Activated CD8-positive, alpha-beta T cell treated with anti-CD3 and anti-CD28 coated beads, Interleukin-2, amount 10 ng/mL, durations not matched to agents 7 days and 5 days (primary cell): ENCODE data around the gene DACT2. TPM values are rescaled to one million over a fixed set of nuclear protein-coding genes. Genes with fewer than 3 reads are reported as not detected.

Experiments
- ATAC-seq: fragments of 150-1000 bp; cut with Tn5 transposase; one replicate; pipeline ENCODE4 v1.10.0; 2021; ENCODE audit warnings: moderate library complexity
- CTCF ChIA-PET: fragments of 350-600 bp; sonication (Branson Sonifier 250); formaldehyde crosslinking; loops from one replicate; lab custom pipeline; 2021; ENCODE audit warnings: antibody characterized with exemption; lab: Charles Lee
- POLR2A ChIA-PET: fragments of 350-600 bp; sonication (Branson Sonifier 250); formaldehyde crosslinking; loops from one replicate; lab custom pipeline; 2021; ENCODE audit warnings: antibody characterized with exemption; lab: Charles Lee
- DNase-seq: peaks from one replicate; pipeline ENCODE4 v3.0.0-alpha.2; 2020
- H3K27ac Mint-ChIP-seq: one replicate; pipeline ENCODE4 v1.8.0; 2021; ENCODE audit warnings: mild to moderate bottlenecking, mixed read lengths
- H3K27me3 Mint-ChIP-seq: one replicate; pipeline ENCODE4 v1.8.0; 2021; ENCODE audit warnings: low read depth, mixed read lengths
- H3K36me3 Mint-ChIP-seq: one replicate; pipeline ENCODE4 v1.8.0; 2021; ENCODE audit warnings: low read depth, mixed read lengths
- H3K4me1 Mint-ChIP-seq: one replicate; pipeline ENCODE4 v1.8.0; 2021; ENCODE audit warnings: low read depth, mixed read lengths
- H3K4me3 Mint-ChIP-seq: one replicate; pipeline ENCODE4 v1.8.0; 2021; ENCODE audit warnings: mild to moderate bottlenecking, mixed read lengths
- H3K9me3 Mint-ChIP-seq: one replicate; pipeline ENCODE4 v1.8.0; 2022; ENCODE audit warnings: mixed read lengths; ENCODE audit not compliant: insufficient read depth
- total RNA-seq, 2 experiments: library from RNA; stranded (reverse); gene quantifications; one replicate each; pipeline ENCODE4 v1.2.3, GENCODE V29; 2021

The DACT2 gene
- total RNA-seq, 2 experiments from 2014 or later = not detected

GRCh38 chr6:168347053-168347452, 27.5 kb upstream of the DACT2 start:
- Mint-ChIP-seq H3K36me3 (no peaks in the 10 kb centered on the region), H3K27ac (no peak overlapping the region), H3K4me3 (no peak overlapping the region), H3K9me3 (no peaks in the 10 kb centered on the region), H3K4me1 (no peaks in the 10 kb centered on the region), H3K27me3 (peaks cover 4% of the 10 kb centered on the region)
- ATAC-seq (no peak), DNase-seq (no peak)
- ChIA-PET CTCF (no interaction called here), POLR2A (no interaction called here)

GRCh38 chr6:168345896-168346754, 26.5 kb upstream of the DACT2 start:
- H3K27me3 Mint-ChIP-seq = peaks cover 4% of the 10 kb centered on the region
- H3K36me3 Mint-ChIP-seq = no peaks in the 10 kb centered on the region
- POLR2A ChIA-PET = no interaction called here
- DNase-seq (no peak), ATAC-seq (no peak)
- no peak overlapping the region for H3K4me3 Mint-ChIP-seq
- CTCF ChIA-PET = no interaction called here
- H3K4me1 Mint-ChIP-seq = no peaks in the 10 kb centered on the region
- no peaks in the 10 kb centered on the region for H3K9me3 Mint-ChIP-seq
- H3K27ac Mint-ChIP-seq = no peak overlapping the region

- H3K27me3 Mint-ChIP-seq = peaks cover 2% of the 10 kb centered on the region
- POLR2A ChIA-PET = no interaction called here
- DNase-seq (no peak), ATAC-seq (no peak)
- H3K4me3 Mint-ChIP-seq = no peak overlapping the region
- CTCF ChIA-PET = no interaction called here
- H3K36me3 Mint-ChIP-seq = no peaks in the 10 kb centered on the region
- H3K4me1 Mint-ChIP-seq = no peaks in the 10 kb centered on the region
- H3K9me3 Mint-ChIP-seq = no peaks in the 10 kb centered on the region
- H3K27ac Mint-ChIP-seq = no peak overlapping the region
Observed at GRCh38 chr6:168345266-168345665, 25.7 kb upstream of the DACT2 start.

- DNase-seq (no peak), ATAC-seq (no peak)
- Mint-ChIP-seq H3K4me3 (no peak overlapping the region), H3K4me1 (no peaks in the 10 kb centered on the region), H3K9me3 (no peaks in the 10 kb centered on the region), H3K36me3 (no peaks in the 10 kb centered on the region), H3K27me3 (no peaks in the 10 kb centered on the region), H3K27ac (no peak overlapping the region)
- ChIA-PET CTCF (no interaction called here), POLR2A (no interaction called here)
Observed at GRCh38 chr6:168344338-168344737, 24.8 kb upstream of the DACT2 start.

- Mint-ChIP-seq H3K27ac (no peak overlapping the region), H3K27me3 (no peaks in the 10 kb centered on the region), H3K4me3 (no peak overlapping the region), H3K4me1 (no peaks in the 10 kb centered on the region), H3K9me3 (no peaks in the 10 kb centered on the region), H3K36me3 (no peaks in the 10 kb centered on the region)
- ChIA-PET POLR2A (no interaction called here), CTCF (no interaction called here)
- no peak for DNase-seq
- no peak for ATAC-seq
Observed at GRCh38 chr6:168343239-168344150, 23.9 kb upstream of the DACT2 start.

GRCh38 chr6:168342636-168343035, 23.1 kb upstream of the DACT2 start:
- DNase-seq (no peak), ATAC-seq (no peak)
- CTCF ChIA-PET = no interaction called here
- no peak overlapping the region for H3K27ac Mint-ChIP-seq
- H3K4me1 Mint-ChIP-seq = no peaks in the 10 kb centered on the region
- no peaks in the 10 kb centered on the region for H3K9me3 Mint-ChIP-seq
- POLR2A ChIA-PET = no interaction called here
- H3K27me3 Mint-ChIP-seq = no peaks in the 10 kb centered on the region
- H3K36me3 Mint-ChIP-seq = no peaks in the 10 kb centered on the region
- H3K4me3 Mint-ChIP-seq = no peak overlapping the region

- no peak overlapping the region for H3K4me3 Mint-ChIP-seq
- ATAC-seq (no peak), DNase-seq (no peak)
- CTCF ChIA-PET = no interaction called here
- H3K36me3 Mint-ChIP-seq = no peaks in the 10 kb centered on the region
- H3K9me3 Mint-ChIP-seq = no peaks in the 10 kb centered on the region
- no peaks in the 10 kb centered on the region for H3K27me3 Mint-ChIP-seq
- no peaks in the 10 kb centered on the region for H3K4me1 Mint-ChIP-seq
- H3K27ac Mint-ChIP-seq = no peak overlapping the region
- POLR2A ChIA-PET = no interaction called here
Observed at GRCh38 chr6:168341280-168341900, 21.8 kb upstream of the DACT2 start.

GRCh38 chr6:168340819-168341218, 21.2 kb upstream of the DACT2 start:
- POLR2A ChIA-PET = no interaction called here
- Mint-ChIP-seq H3K9me3 (no peaks in the 10 kb centered on the region), H3K4me3 (no peak overlapping the region), H3K27me3 (no peaks in the 10 kb centered on the region), H3K36me3 (no peaks in the 10 kb centered on the region), H3K4me1 (no peaks in the 10 kb centered on the region), H3K27ac (no peak overlapping the region)
- DNase-seq (no peak), ATAC-seq (no peak)
- CTCF ChIA-PET = no interaction called here

- H3K27ac Mint-ChIP-seq = no peak overlapping the region
- no peaks in the 10 kb centered on the region for H3K36me3 Mint-ChIP-seq
- no peaks in the 10 kb centered on the region for H3K27me3 Mint-ChIP-seq
- ChIA-PET CTCF (no interaction called here), POLR2A (no interaction called here)
- DNase-seq = no peak
- no peak for ATAC-seq
- H3K4me1 Mint-ChIP-seq = no peaks in the 10 kb centered on the region
- H3K9me3 Mint-ChIP-seq = no peaks in the 10 kb centered on the region
- no peak overlapping the region for H3K4me3 Mint-ChIP-seq
Observed at GRCh38 chr6:168338777-168339176, 19.2 kb upstream of the DACT2 start.

- Mint-ChIP-seq H3K27ac (no peak overlapping the region), H3K36me3 (no peaks in the 10 kb centered on the region), H3K4me1 (no peaks in the 10 kb centered on the region), H3K27me3 (no peaks in the 10 kb centered on the region), H3K4me3 (no peak overlapping the region), H3K9me3 (no peaks in the 10 kb centered on the region)
- no peak for DNase-seq
- ChIA-PET CTCF (no interaction called here), POLR2A (no interaction called here)
- ATAC-seq = no peak
Observed at GRCh38 chr6:168336967-168337366, 17.4 kb upstream of the DACT2 start.

- CTCF ChIA-PET = no interaction called here
- no peak overlapping the region for H3K4me3 Mint-ChIP-seq
- POLR2A ChIA-PET = no interaction called here
- no peaks in the 10 kb centered on the region for H3K4me1 Mint-ChIP-seq
- DNase-seq (no peak), ATAC-seq (no peak)
- no peaks in the 10 kb centered on the region for H3K36me3 Mint-ChIP-seq
- no peaks in the 10 kb centered on the region for H3K27me3 Mint-ChIP-seq
- no peak overlapping the region for H3K27ac Mint-ChIP-seq
- no peaks in the 10 kb centered on the region for H3K9me3 Mint-ChIP-seq
Observed at GRCh38 chr6:168333989-168334388, 14.4 kb upstream of the DACT2 start.

- CTCF ChIA-PET = no interaction called here
- POLR2A ChIA-PET = no interaction called here
- Mint-ChIP-seq H3K9me3 (no peaks in the 10 kb centered on the region), H3K27me3 (no peaks in the 10 kb centered on the region), H3K27ac (no peak overlapping the region), H3K4me1 (no peaks in the 10 kb centered on the region), H3K4me3 (no peak overlapping the region), H3K36me3 (no peaks in the 10 kb centered on the region)
- ATAC-seq = no peak
- no peak for DNase-seq
Observed at GRCh38 chr6:168333491-168333890, 13.9 kb upstream of the DACT2 start.
